H7 (cell line): ENCODE results near the gene CCDC160. TPM values are rescaled to one million over a fixed set of nuclear protein-coding genes. Genes with fewer than 3 reads are reported as not detected.
A peak's percentile ranks its signal among the peaks of the same experiment; 100 is the strongest.
"Not testable (repeated sequence)": the region's sequence is repeated elsewhere in the genome, so short reads cannot be mapped to it uniquely, and the experiment has no call there.

Experiments used
- DNase-seq: peaks from one replicate; pipeline ENCODE4 v3.0.0; 2012
- H3K27me3 ChIP-seq: 2 replicates; pipeline ENCODE4 v1.6.0; 2011; ENCODE audit warnings: mild to moderate bottlenecking, low read length; ENCODE audit not compliant: control insufficient read depth, insufficient read depth
- H3K36me3 ChIP-seq: replicated peaks from 2 replicates; pipeline ENCODE4 v1.5.1; 2011; ENCODE audit warnings: low read length; ENCODE audit not compliant: control insufficient read depth, insufficient read depth
- H3K4me3 ChIP-seq: 2 replicates; pipeline ENCODE4 v1.5.1; 2011; ENCODE audit warnings: low read depth, mild to moderate bottlenecking, control low read depth, low read length, moderate library complexity; ENCODE audit not compliant: insufficient read depth
- total RNA-seq: library from RNA; depleted of rRNA; stranded (reverse); fragments of >200 nt; shearing (Covaris generic); gene quantifications from 2 replicates; pipeline ENCODE4 v1.2.3, GENCODE V29; 2014; rRNA removed

The CCDC160 gene
- total RNA-seq, 1 experiment from 2014 or later, result 3.0 TPM

GRCh38 chrX:134251241-134251640 is 14.3 kb downstream of the CCDC160 start:
- H3K27me3 ChIP-seq, result no peaks in the 10 kb centered on the region
- no peak overlapping the region for H3K4me3 ChIP-seq
- no peaks in the 10 kb centered on the region for H3K36me3 ChIP-seq
- no peak for DNase-seq

- Histone ChIP-seq H3K36me3 (no peaks in the 10 kb centered on the region), H3K4me3 (no peak overlapping the region), H3K27me3 (no peaks in the 10 kb centered on the region)
- no peak for DNase-seq
These were observed 17.5 kb downstream of the CCDC160 start for GRCh38 chrX:134254511-134254910.

DNA sequence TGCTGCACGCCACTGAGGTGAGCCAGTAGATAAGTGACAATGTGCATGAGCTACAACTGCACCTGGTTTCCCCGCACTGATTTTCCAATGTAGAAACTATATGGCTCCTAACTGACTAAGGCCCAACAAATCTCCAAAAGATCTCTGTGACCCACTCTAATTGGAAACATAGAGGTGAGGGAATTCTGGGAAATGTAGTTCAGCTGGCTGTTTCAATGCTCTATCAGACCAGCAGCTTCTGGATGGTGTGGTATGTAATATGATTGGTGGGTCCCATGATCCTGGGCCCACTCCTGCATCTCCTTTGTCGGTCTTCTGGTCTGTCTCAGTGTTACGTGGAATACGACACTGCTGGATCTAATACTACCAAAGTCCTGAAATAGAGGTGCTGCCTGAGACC is 18.6 kb downstream of the CCDC160 start:
- H3K27me3 ChIP-seq, result no peaks in the 10 kb centered on the region
- H3K36me3 ChIP-seq, result no peaks in the 10 kb centered on the region
- H3K4me3 ChIP-seq, result no peak overlapping the region
- DNase-seq, result no peak

GRCh38 chrX:134256684-134257083 is 19.7 kb downstream of the CCDC160 start:
- no peak overlapping the region for H3K4me3 ChIP-seq
- H3K27me3 ChIP-seq, result no peaks in the 10 kb centered on the region
- no peaks in the 10 kb centered on the region for H3K36me3 ChIP-seq
- DNase-seq, result no peak

DNA sequence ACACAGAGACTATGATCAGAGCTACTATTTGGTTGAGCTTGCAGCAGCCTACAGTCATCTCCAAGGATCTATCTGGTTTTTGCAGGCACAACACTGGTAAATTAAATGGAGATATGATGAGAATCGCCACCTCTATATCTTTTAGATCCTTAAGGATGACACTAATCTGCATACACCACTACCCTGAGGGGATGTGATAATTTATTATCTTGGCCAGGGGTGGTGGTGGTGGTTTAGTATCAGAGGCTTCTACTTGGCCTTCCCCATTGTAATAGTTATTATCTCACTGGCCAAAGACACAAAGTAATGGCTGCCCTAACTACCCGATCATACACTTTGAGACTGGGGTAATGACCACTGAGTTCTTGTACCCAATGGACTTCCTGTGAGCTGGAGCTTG is 21.2 kb downstream of the CCDC160 start:
- Histone ChIP-seq H3K36me3 (no peaks in the 10 kb centered on the region), H3K27me3 (no peaks in the 10 kb centered on the region), H3K4me3 (no peak overlapping the region)
- no peak for DNase-seq

GRCh38 chrX:134285934-134286333 is 49.0 kb downstream of the CCDC160 start:
- not testable (repeated sequence) for H3K36me3 ChIP-seq, H3K27me3 ChIP-seq, DNase-seq, H3K4me3 ChIP-seq

DNA sequence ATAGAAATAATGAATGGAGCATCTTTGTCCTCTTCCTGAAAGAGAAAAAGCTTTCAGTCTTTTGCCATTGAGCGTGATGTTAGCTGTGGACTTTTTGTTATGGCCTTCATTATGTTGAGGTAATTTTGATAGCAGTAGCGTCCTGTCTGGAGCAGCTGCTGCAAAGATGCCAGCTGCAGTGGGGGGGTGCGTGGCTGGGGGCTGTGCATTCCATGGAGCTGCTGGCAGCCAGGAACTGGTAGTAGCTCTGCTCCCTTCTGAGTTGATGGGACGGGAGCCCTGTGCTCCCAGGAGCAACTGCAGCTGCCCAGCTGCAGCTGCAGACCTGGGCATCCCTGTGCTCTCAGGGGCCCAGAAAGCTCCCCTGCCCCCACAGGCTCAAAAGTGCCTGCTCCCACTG is 50.4 kb downstream of the CCDC160 start:
- H3K4me3 ChIP-seq, result no peak overlapping the region
- no peaks in the 10 kb centered on the region for H3K27me3 ChIP-seq
- DNase-seq, result no peak
- no peaks in the 10 kb centered on the region for H3K36me3 ChIP-seq

GRCh38 chrX:134294548-134294947 is 57.6 kb downstream of the CCDC160 start:
- Histone ChIP-seq H3K36me3 (no peaks in the 10 kb centered on the region), H3K27me3 (no peaks in the 10 kb centered on the region), H3K4me3 (no peak overlapping the region)
- DNase-seq, result peak; percentile 20

Other genes with a start within 250 kb of the CCDC160 start
- 48.1 and 65.9 TPM in 2 replicates for gene PHF6, start 136.1 kb downstream of the CCDC160 start, total RNA-seq
- gene HPRT1, start 223.0 kb downstream of the CCDC160 start, total RNA-seq, result 11.0 and 22.2 TPM in 2 replicates